Measurements from ENCODE around the gene PSMD5. TPM values are rescaled to one million over a fixed set of nuclear protein-coding genes. Genes with fewer than 3 reads are reported as not detected.

Gene PSMD5
- total and polyA plus RNA-seq, 7 donors = 13.2 to 42.6 (median 28.6) TPM

GRCh38 chr9:120890320-120891244, 47.9 kb upstream of the PSMD5 start:
- Histone ChIP-seq H3K9me3 (no peaks in the 10 kb centered on the region), H3K27ac (peak overlapping the region; percentile 54 to 68 (median 64)), H3K4me1 (peaks cover 0 to 18% (median 13%) of the 10 kb centered on the region in 4 donors), H3K4me3 (no peak overlapping the region), H3K36me3 (no peaks in the 10 kb centered on the region), H3K27me3 (no peaks in the 10 kb centered on the region)
- TF ChIP-seq EP300 (IDR thresholded peaks at IDR 0.05) (no peak), POLR2AphosphoS5 (IDR thresholded peaks at IDR 0.05) (peak in 1 of 4 donors; percentile 14), POLR2A (IDR thresholded peaks at IDR 0.05) (no peak)
- WGBS, 2 donors = 57 to 60% methylated on average over 14 of the region's 14 CpGs
- intact Hi-C loops (cut with DNase I) = no loop called here
- DNase-seq = peak; percentile 79

GRCh38 chr9:120889606-120890271, 47.0 kb upstream of the PSMD5 start:
- no peak for TF ChIP-seq CTCF (IDR thresholded peaks at IDR 0.05)
- TF ChIP-seq EP300 (IDR thresholded peaks at IDR 0.05) = no peak
- no peak for TF ChIP-seq POLR2A (IDR thresholded peaks at IDR 0.05)
- no peaks in the 10 kb centered on the region for H3K36me3 ChIP-seq
- H3K27me3 ChIP-seq = no peaks in the 10 kb centered on the region
- H3K4me3 ChIP-seq = no peak overlapping the region
- H3K27ac ChIP-seq = peak overlapping the region; percentile 54 to 68 (median 64)
- no peaks in the 10 kb centered on the region for H3K9me3 ChIP-seq
- intact Hi-C loops (cut with DNase I) = no loop called here
- WGBS, 2 donors = 93 to 99% methylated on average over 1 of the region's 1 CpG
- peaks cover 0 to 14% (median 9%) of the 10 kb centered on the region in 4 donors for H3K4me1 ChIP-seq
- no peak for DNase-seq

- intact Hi-C loops (cut with DNase I) = no loop called here
- Histone ChIP-seq H3K36me3 (no peaks in the 10 kb centered on the region), H3K27me3 (no peaks in the 10 kb centered on the region), H3K4me1 (peaks cover 0 to 10% (median 1%) of the 10 kb centered on the region in 4 donors), H3K4me3 (no peak overlapping the region), H3K27ac (no peak overlapping the region), H3K9me3 (no peaks in the 10 kb centered on the region)
- TF ChIP-seq CTCF (IDR thresholded peaks at IDR 0.05) (no peak), POLR2AphosphoS5 (IDR thresholded peaks at IDR 0.05) (no peak), EP300 (IDR thresholded peaks at IDR 0.05) (no peak), POLR2A (IDR thresholded peaks at IDR 0.05) (no peak)
- no peak for DNase-seq
Observed at GRCh38 chr9:120888626-120889025, 45.9 kb upstream of the PSMD5 start.

GRCh38 chr9:120886490-120886967, 43.8 kb upstream of the PSMD5 start:
- Histone ChIP-seq H3K36me3 (no peaks in the 10 kb centered on the region), H3K27me3 (no peaks in the 10 kb centered on the region), H3K27ac (peak overlapping the region; percentile 2 to 57 (median 36)), H3K9me3 (no peaks in the 10 kb centered on the region), H3K4me3 (no peak overlapping the region), H3K4me1 (no peaks in the 10 kb centered on the region)
- intact Hi-C loops (cut with DNase I) = no loop called here
- TF ChIP-seq POLR2AphosphoS5 (IDR thresholded peaks at IDR 0.05) (peak in 1 of 4 donors; percentile 7), CTCF (IDR thresholded peaks at IDR 0.05) (no peak)
- WGBS, 2 donors = 67 to 86% methylated on average over 8 of the region's 8 CpGs
- peak; percentile 80 for DNase-seq

GRCh38 chr9:120885958-120886357, 43.2 kb upstream of the PSMD5 start:
- intact Hi-C loops (cut with DNase I) = no loop called here
- Histone ChIP-seq H3K4me3 (no peak overlapping the region), H3K4me1 (no peaks in the 10 kb centered on the region), H3K27me3 (no peaks in the 10 kb centered on the region), H3K9me3 (no peaks in the 10 kb centered on the region), H3K27ac (peak overlapping the region; percentile 2 to 57 (median 40)), H3K36me3 (no peaks in the 10 kb centered on the region)
- TF ChIP-seq POLR2AphosphoS5 (IDR thresholded peaks at IDR 0.05) = peak in 2 of 4 donors; percentile 42 to 56
- TF ChIP-seq POLR2A (IDR thresholded peaks at IDR 0.05) = no peak
- 45 to 52% methylated on average over 5 of the region's 5 CpGs for WGBS, 2 donors
- DNase-seq = no peak
